ENCODE results near the gene COL7A1.

DNA sequence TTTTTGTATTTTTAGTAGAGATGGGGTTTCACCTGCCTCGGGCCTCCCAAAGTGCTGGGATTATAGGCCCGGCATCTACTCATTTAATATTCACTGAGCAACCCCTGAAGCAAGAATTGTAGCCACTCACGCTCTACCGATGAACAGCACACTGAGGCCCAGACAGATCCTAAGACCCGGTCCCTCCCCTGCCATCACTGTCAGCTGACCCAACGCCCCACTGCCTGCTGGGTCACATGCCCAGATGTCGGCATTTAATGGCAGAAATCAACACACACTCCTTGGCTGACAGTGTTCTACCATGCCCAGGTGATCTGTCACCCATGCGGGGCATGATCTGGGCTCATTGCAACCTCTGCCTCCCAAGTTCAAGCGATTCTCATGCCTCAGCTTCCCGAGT, 29.6 kb upstream of the COL7A1 start:
- TF ChIP-seq JUN (CRISPR knock-in tag; IDR thresholded peaks at IDR 0.05) = no peak
- TF ChIP-seq GATAD2A (CRISPR knock-in tag; IDR thresholded peaks at IDR 0.05) = no peak

All from HepG2 (cell line).